Neural cell (in vitro differentiated cells): Measurements from ENCODE around the gene SLF2. TPM values are rescaled to one million over a fixed set of nuclear protein-coding genes. Genes with fewer than 3 reads are reported as not detected.

Source experiments
- H2AFZ ChIP-seq: fragments of 200-600, 300-800 bp; sonication (generic), shearing (Covaris generic); 2 replicates; pipeline ENCODE4 v1.6.0; 2014; ENCODE audit warnings: low read depth, mild to moderate bottlenecking, antibody characterized with exemption, low read length, moderate library complexity
- H3F3A ChIP-seq: fragments of 200-600 bp; shearing (Covaris generic); 2 replicates; pipeline ENCODE4 v1.6.1; 2016; ENCODE audit warnings: mild to moderate bottlenecking, moderate library complexity, mixed read lengths, antibody characterized with exemption, low read length; ENCODE audit not compliant: insufficient read depth, poor library complexity, severe bottlenecking
- H3K27ac ChIP-seq: fragments of 200-600, 300-800 bp; sonication (generic), shearing (Covaris generic); 2 replicates; pipeline ENCODE4 v1.5.1; 2014; ENCODE audit warnings: mild to moderate bottlenecking, low read length, moderate library complexity
- H3K27me3 ChIP-seq: fragments of 300-800, 200-600 bp; sonication (generic), shearing (Covaris generic); 2 replicates; pipeline ENCODE4 v1.6.0; 2014; ENCODE audit warnings: mild to moderate bottlenecking, low read depth, low read length, moderate library complexity; ENCODE audit not compliant: insufficient read depth
- H3K36me3 ChIP-seq: fragments of 300-800, 200-600 bp; sonication (generic), shearing (Covaris generic); 2 replicates; pipeline ENCODE4 v1.5.1; 2014; ENCODE audit warnings: mild to moderate bottlenecking, antibody characterized with exemption, low read length, moderate library complexity; ENCODE audit not compliant: insufficient read depth
- H3K4me2 ChIP-seq: fragments of 300-800, 200-600 bp; sonication (generic), shearing (Covaris generic); 2 replicates; pipeline ENCODE4 v1.6.0; 2014; ENCODE audit warnings: mild to moderate bottlenecking, low read length
- H3K4me3 ChIP-seq: fragments of 300-800, 200-600 bp; sonication (generic), shearing (Covaris generic); 2 replicates; pipeline ENCODE4 v1.5.1; 2014; ENCODE audit warnings: mild to moderate bottlenecking, low read length, moderate library complexity
- H3K79me2 ChIP-seq: fragments of 200-600 bp; shearing (Covaris generic); replicated peaks from 2 replicates; pipeline ENCODE4 v1.6.0; 2014; ENCODE audit warnings: mild to moderate bottlenecking, low read length, moderate library complexity; ENCODE audit not compliant: insufficient read depth
- H3K9ac ChIP-seq: fragments of 300-800, 200-600 bp; sonication (generic), shearing (Covaris generic); 2 replicates; pipeline ENCODE4 v1.6.1; 2016; ENCODE audit warnings: mild to moderate bottlenecking, low read length, mixed read lengths
- H3K9me2 ChIP-seq: fragments of 200-600 bp; shearing (Covaris generic); 2 replicates; pipeline ENCODE4 v1.6.1; 2016; ENCODE audit warnings: mild to moderate bottlenecking, low read length, mixed read lengths; ENCODE audit not compliant: insufficient read depth
- H3K9me3 ChIP-seq: fragments of 200-600, 300-800 bp; sonication (generic), shearing (Covaris generic); 2 replicates; pipeline ENCODE4 v1.6.1; 2016; ENCODE audit warnings: mild to moderate bottlenecking, mixed run types, low read length, moderate library complexity, mixed read lengths
- H4K20me1 ChIP-seq: fragments of 200-600 bp; shearing (Covaris generic); 2 replicates; pipeline ENCODE4 v1.6.1; 2016; ENCODE audit warnings: mild to moderate bottlenecking, mixed run types; ENCODE audit not compliant: insufficient read depth
- EP300 ChIP-seq: fragments of 450-650 bp; conservative IDR thresholded peaks from 2 replicates; pipeline ENCODE4 v1.6.1; 2014; ENCODE audit warnings: antibody characterized with exemption, mild to moderate bottlenecking, moderate library complexity; ENCODE audit not compliant: poor library complexity, severe bottlenecking
- EZH2 ChIP-seq: fragments of 200-600, 300-800 bp; shearing (Covaris generic), sonication (generic); IDR thresholded peaks from 2 replicates; pipeline ENCODE4 v1.6.1; 2014; ENCODE audit warnings: antibody characterized with exemption, low read length, borderline replicate concordance, mild to moderate bottlenecking; ENCODE audit not compliant: insufficient read depth, poor library complexity, severe bottlenecking
- MXI1 ChIP-seq: fragments of 450-650 bp; conservative IDR thresholded peaks from 2 replicates; pipeline ENCODE4 v1.6.1; 2014; ENCODE audit warnings: antibody characterized with exemption, mild to moderate bottlenecking; ENCODE audit not compliant: poor library complexity, severe bottlenecking
- POLR2AphosphoS5 ChIP-seq: IDR thresholded peaks from 2 replicates; pipeline ENCODE4 v1.6.1; 2012
- RAD21 ChIP-seq: fragments of 450-650 bp; conservative IDR thresholded peaks from 2 replicates; pipeline ENCODE4 v1.6.1; 2014; ENCODE audit warnings: antibody characterized with exemption, mild to moderate bottlenecking, moderate library complexity
- SMC3 ChIP-seq: fragments of 450-650 bp; conservative IDR thresholded peaks from 2 replicates; pipeline ENCODE4 v1.6.1; 2014; ENCODE audit warnings: antibody characterized with exemption, mild to moderate bottlenecking, moderate library complexity; ENCODE audit not compliant: poor library complexity
- TAF1 ChIP-seq: IDR thresholded peaks from 2 replicates; pipeline ENCODE4 v1.6.1; 2012; ENCODE audit warnings: low read depth
- polyA plus RNA-seq: library from polyadenylated mRNA; depleted of rRNA; stranded (reverse); fragments of >200 nt; gene quantifications from 2 replicates; pipeline ENCODE4 v1.2.3, GENCODE V29; 2014
- TF ChIP-seq, protein P1 (sequence below): IDR thresholded peaks from 2 replicates; pipeline ENCODE4 v1.6.1; 2012; ENCODE audit warnings: borderline replicate concordance
- TF ChIP-seq, protein P2 (sequence below): fragments of 450-650 bp; IDR thresholded peaks from 2 replicates; pipeline ENCODE4 v1.5.1; 2014; ENCODE audit warnings: antibody characterized with exemption, mild to moderate bottlenecking, moderate library complexity; ENCODE audit not compliant: poor library complexity, severe bottlenecking

The SLF2 gene
- polyA plus RNA-seq, 1 donor from 2014 or later = 43.0 TPM

DNA sequence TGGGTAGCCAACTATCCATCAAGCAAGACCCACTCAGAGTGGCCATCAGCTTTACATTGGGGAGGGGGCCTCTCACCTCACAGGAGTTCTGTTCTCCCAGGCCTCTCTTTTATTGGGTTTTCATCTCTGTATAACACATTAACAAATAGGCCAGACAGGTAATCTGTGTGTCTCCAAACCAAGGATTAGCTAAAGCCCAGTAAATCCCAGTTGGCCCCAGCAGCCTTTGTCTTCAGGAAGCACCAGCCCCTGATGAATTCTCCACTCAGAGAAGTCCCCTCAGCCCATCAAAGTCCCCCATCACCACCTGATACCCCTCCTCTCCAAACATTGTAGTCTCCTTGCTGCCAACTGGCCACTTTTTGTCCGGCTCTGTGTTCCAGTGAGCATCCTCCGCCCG lies 16.9 kb upstream of the SLF2 start:
- no peaks in the 10 kb centered on the region for H3K9me2 ChIP-seq
- no peak overlapping the region for H3K27ac ChIP-seq
- H3K27me3 ChIP-seq = no peaks in the 10 kb centered on the region
- H2AFZ ChIP-seq = no peak overlapping the region
- TF ChIP-seq TAF1 (no peak), SMC3 (no peak), MXI1 (no peak), EP300 (no peak), EZH2 (no peak), RAD21 (no peak), POLR2AphosphoS5 (no peak)
- TF ChIP-seq, protein P1, sequence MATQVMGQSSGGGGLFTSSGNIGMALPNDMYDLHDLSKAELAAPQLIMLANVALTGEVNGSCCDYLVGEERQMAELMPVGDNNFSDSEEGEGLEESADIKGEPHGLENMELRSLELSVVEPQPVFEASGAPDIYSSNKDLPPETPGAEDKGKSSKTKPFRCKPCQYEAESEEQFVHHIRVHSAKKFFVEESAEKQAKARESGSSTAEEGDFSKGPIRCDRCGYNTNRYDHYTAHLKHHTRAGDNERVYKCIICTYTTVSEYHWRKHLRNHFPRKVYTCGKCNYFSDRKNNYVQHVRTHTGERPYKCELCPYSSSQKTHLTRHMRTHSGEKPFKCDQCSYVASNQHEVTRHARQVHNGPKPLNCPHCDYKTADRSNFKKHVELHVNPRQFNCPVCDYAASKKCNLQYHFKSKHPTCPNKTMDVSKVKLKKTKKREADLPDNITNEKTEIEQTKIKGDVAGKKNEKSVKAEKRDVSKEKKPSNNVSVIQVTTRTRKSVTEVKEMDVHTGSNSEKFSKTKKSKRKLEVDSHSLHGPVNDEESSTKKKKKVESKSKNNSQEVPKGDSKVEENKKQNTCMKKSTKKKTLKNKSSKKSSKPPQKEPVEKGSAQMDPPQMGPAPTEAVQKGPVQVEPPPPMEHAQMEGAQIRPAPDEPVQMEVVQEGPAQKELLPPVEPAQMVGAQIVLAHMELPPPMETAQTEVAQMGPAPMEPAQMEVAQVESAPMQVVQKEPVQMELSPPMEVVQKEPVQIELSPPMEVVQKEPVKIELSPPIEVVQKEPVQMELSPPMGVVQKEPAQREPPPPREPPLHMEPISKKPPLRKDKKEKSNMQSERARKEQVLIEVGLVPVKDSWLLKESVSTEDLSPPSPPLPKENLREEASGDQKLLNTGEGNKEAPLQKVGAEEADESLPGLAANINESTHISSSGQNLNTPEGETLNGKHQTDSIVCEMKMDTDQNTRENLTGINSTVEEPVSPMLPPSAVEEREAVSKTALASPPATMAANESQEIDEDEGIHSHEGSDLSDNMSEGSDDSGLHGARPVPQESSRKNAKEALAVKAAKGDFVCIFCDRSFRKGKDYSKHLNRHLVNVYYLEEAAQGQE = no peak
- TF ChIP-seq, protein P2, sequence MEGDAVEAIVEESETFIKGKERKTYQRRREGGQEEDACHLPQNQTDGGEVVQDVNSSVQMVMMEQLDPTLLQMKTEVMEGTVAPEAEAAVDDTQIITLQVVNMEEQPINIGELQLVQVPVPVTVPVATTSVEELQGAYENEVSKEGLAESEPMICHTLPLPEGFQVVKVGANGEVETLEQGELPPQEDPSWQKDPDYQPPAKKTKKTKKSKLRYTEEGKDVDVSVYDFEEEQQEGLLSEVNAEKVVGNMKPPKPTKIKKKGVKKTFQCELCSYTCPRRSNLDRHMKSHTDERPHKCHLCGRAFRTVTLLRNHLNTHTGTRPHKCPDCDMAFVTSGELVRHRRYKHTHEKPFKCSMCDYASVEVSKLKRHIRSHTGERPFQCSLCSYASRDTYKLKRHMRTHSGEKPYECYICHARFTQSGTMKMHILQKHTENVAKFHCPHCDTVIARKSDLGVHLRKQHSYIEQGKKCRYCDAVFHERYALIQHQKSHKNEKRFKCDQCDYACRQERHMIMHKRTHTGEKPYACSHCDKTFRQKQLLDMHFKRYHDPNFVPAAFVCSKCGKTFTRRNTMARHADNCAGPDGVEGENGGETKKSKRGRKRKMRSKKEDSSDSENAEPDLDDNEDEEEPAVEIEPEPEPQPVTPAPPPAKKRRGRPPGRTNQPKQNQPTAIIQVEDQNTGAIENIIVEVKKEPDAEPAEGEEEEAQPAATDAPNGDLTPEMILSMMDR = no peak
- no peak overlapping the region for H3K9ac ChIP-seq
- H3K4me2 ChIP-seq = no peak overlapping the region
- no peaks in the 10 kb centered on the region for H3F3A ChIP-seq
- H3K79me2 ChIP-seq = no peaks in the 10 kb centered on the region
- no peak overlapping the region for H3K4me3 ChIP-seq
- H4K20me1 ChIP-seq = no peaks in the 10 kb centered on the region
- H3K36me3 ChIP-seq = no peaks in the 10 kb centered on the region
- H3K9me3 ChIP-seq = no peaks in the 10 kb centered on the region

DNA sequence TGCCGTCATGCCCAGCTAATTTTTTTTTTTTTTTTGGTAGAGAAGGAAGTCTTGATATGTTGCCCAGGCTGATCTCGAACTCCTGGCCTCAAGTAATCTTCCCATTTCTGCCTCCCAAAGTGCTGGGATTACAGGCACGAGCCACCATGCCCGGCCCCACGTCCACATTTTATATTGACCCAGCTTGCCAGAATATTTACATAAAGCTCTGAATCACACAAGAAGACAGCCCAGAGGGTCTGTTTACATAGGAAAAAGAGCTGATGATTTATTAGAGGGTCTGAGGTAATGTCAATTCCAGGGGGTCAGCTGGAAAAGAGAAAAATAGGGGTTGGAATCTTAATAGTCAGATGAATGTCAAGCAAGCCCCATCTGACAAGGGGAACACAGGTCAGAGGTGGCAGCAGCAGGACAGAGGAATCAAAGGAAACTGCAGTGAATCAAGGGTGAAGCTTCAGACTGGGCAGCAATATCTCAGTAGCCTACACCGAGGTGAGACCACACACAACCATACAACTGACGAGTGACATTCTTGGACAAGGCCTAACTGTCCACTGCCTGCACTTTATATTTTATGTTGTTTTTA lies 15.8 kb upstream of the SLF2 start:
- no peaks in the 10 kb centered on the region for H3K79me2 ChIP-seq
- H3K27me3 ChIP-seq = no peaks in the 10 kb centered on the region
- H3K27ac ChIP-seq = no peak overlapping the region
- no peaks in the 10 kb centered on the region for H3K36me3 ChIP-seq
- H3K9me2 ChIP-seq = no peaks in the 10 kb centered on the region
- no peaks in the 10 kb centered on the region for H3F3A ChIP-seq
- TF ChIP-seq EP300 = no peak
- TF ChIP-seq, protein P2 = no peak
- TF ChIP-seq TAF1 = no peak
- TF ChIP-seq POLR2AphosphoS5 = no peak
- TF ChIP-seq SMC3 = no peak
- TF ChIP-seq MXI1 = no peak
- TF ChIP-seq, protein P1 = no peak
- no peak for TF ChIP-seq EZH2
- TF ChIP-seq RAD21 = no peak
- H3K4me2 ChIP-seq = no peak overlapping the region
- no peak overlapping the region for H2AFZ ChIP-seq
- H4K20me1 ChIP-seq = no peaks in the 10 kb centered on the region
- no peak overlapping the region for H3K4me3 ChIP-seq
- no peaks in the 10 kb centered on the region for H3K9me3 ChIP-seq
- H3K9ac ChIP-seq = no peak overlapping the region
